Measurements from ENCODE around the gene CDKN1B.

DNA sequence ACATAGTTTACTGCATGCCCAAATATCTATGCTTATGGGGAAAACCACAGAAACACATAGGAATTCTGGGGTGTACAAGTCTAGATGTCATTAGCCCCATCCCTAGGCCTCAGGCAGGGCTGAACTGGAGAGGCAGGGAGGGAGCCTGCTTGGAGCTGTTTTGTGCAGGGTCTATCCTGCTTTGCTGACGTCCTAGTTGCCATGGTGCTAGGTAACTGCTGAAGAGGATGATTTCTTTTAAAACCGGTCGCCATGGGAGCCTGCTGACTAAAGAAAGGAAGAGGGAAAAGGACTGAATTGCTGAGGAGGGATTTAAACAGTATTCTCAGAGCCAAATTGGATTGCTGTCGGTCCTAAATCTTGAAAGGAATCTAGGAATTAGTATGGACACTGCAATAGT, 31.9 kb upstream of the CDKN1B start:
- TF ChIP-seq MYC (IDR thresholded peaks at IDR 0.05; ENCODE audit: low read depth, low read length): no peak
- no peak for TF ChIP-seq EZH2 (IDR thresholded peaks at IDR 0.05; ENCODE audit: borderline replicate concordance, low read depth, low read length, severe bottlenecking)
- TF ChIP-seq, protein P1, sequence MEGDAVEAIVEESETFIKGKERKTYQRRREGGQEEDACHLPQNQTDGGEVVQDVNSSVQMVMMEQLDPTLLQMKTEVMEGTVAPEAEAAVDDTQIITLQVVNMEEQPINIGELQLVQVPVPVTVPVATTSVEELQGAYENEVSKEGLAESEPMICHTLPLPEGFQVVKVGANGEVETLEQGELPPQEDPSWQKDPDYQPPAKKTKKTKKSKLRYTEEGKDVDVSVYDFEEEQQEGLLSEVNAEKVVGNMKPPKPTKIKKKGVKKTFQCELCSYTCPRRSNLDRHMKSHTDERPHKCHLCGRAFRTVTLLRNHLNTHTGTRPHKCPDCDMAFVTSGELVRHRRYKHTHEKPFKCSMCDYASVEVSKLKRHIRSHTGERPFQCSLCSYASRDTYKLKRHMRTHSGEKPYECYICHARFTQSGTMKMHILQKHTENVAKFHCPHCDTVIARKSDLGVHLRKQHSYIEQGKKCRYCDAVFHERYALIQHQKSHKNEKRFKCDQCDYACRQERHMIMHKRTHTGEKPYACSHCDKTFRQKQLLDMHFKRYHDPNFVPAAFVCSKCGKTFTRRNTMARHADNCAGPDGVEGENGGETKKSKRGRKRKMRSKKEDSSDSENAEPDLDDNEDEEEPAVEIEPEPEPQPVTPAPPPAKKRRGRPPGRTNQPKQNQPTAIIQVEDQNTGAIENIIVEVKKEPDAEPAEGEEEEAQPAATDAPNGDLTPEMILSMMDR (IDR thresholded peaks at IDR 0.05; ENCODE audit: extremely low read depth in 1 of 2, insufficient read depth in 1 of 2, low read depth in 1 of 2, low read length in 2 of 2): no peak
- TF ChIP-seq POLR2A (IDR thresholded peaks at IDR 0.05; ENCODE audit: low read depth, low read length): no peak
- no peak for TF ChIP-seq POLR2AphosphoS5 (IDR thresholded peaks at IDR 0.05; ENCODE audit: insufficient read depth, low read depth, low read length)
- no peak for TF ChIP-seq FOS (IDR thresholded peaks at IDR 0.05; ENCODE audit: borderline replicate concordance, insufficient read depth, low read length)
- TF ChIP-seq MAX (IDR thresholded peaks at IDR 0.05; ENCODE audit: insufficient read depth, insufficient read length): no peak
- no peak for TF ChIP-seq GATA2 (IDR thresholded peaks at IDR 0.05; ENCODE audit: insufficient read depth, insufficient read length, low read depth, low read length)

Data from endothelial cell of umbilical vein (primary cell).